ENCODE measurements around the gene PLA2G12B. TPM values are rescaled to one million over a fixed set of nuclear protein-coding genes. Genes with fewer than 3 reads are reported as not detected.

PLA2G12B gene
- total and polyA plus RNA-seq, 4 donors: 0.15 to 2.3 (median 1.3) TPM

GRCh38 chr10:72946963-72947362 is 7.6 kb downstream of the PLA2G12B start:
- no peak for TF ChIP-seq CTCF (IDR thresholded peaks at IDR 0.05; ENCODE audit: control extremely low read depth, extremely low read depth)
- H3K36me3 ChIP-seq (ENCODE audit: control insufficient read depth in 4 of 4, insufficient read depth in 4 of 4, low read length in 4 of 4): no peaks in the 10 kb centered on the region
- H3K27me3 ChIP-seq (ENCODE audit: control insufficient read depth in 3 of 3, insufficient read depth in 3 of 3, low read length in 2 of 3): no peaks in the 10 kb centered on the region
- H3K27ac ChIP-seq (ENCODE audit: low read depth in 1 of 2, low read length in 1 of 2): no peak overlapping the region
- peaks cover 0 to 2% (median 0%) of the 10 kb centered on the region in 5 donors for H3K4me1 ChIP-seq (ENCODE audit: control insufficient read depth in 5 of 5, insufficient read depth in 5 of 5, low read length in 5 of 5)
- no peak overlapping the region for H3K9ac ChIP-seq (ENCODE audit: insufficient read depth in 1 of 2, low read length in 2 of 2)
- DNase-seq: no peak
- 96% methylated on average over 1 of the region's 1 CpG for WGBS, 2 donors
- no peaks in the 10 kb centered on the region for H3K9me3 ChIP-seq (ENCODE audit: control insufficient read depth in 4 of 4, insufficient read depth in 3 of 4, low read length in 3 of 4)
- ATAC-seq (ENCODE audit: insufficient read depth, low FRiP score): no peak
- no peak overlapping the region for H3K4me3 ChIP-seq

GRCh38 chr10:72943498-72944234 is 10.9 kb downstream of the PLA2G12B start:
- H3K9ac ChIP-seq (ENCODE audit: insufficient read depth in 1 of 2, low read length in 2 of 2): no peak overlapping the region
- no peaks in the 10 kb centered on the region for H3K36me3 ChIP-seq (ENCODE audit: control insufficient read depth in 4 of 4, insufficient read depth in 4 of 4, low read length in 4 of 4)
- no peak for TF ChIP-seq CTCF (IDR thresholded peaks at IDR 0.05; ENCODE audit: control extremely low read depth, extremely low read depth)
- no peak overlapping the region for H3K4me3 ChIP-seq
- H3K9me3 ChIP-seq (ENCODE audit: control insufficient read depth in 4 of 4, insufficient read depth in 3 of 4, low read length in 3 of 4): no peaks in the 10 kb centered on the region
- ATAC-seq (ENCODE audit: insufficient read depth, low FRiP score): no peak
- 54 to 73% methylated on average over 2 of the region's 2 CpGs for WGBS, 2 donors
- H3K27me3 ChIP-seq (ENCODE audit: control insufficient read depth in 3 of 3, insufficient read depth in 3 of 3, low read length in 2 of 3): no peaks in the 10 kb centered on the region
- no peak overlapping the region for H3K27ac ChIP-seq (ENCODE audit: low read depth in 1 of 2, low read length in 1 of 2)
- peaks cover 0 to 2% (median 0%) of the 10 kb centered on the region in 5 donors for H3K4me1 ChIP-seq (ENCODE audit: control insufficient read depth in 5 of 5, insufficient read depth in 5 of 5, low read length in 5 of 5)
- no peak for DNase-seq

- H3K4me3 ChIP-seq: no peak overlapping the region
- H3K27ac ChIP-seq (ENCODE audit: low read depth in 1 of 2, low read length in 1 of 2): no peak overlapping the region
- no peak for ATAC-seq (ENCODE audit: insufficient read depth, low FRiP score)
- no peak for DNase-seq
- H3K9ac ChIP-seq (ENCODE audit: insufficient read depth in 1 of 2, low read length in 2 of 2): no peak overlapping the region
- H3K27me3 ChIP-seq (ENCODE audit: control insufficient read depth in 3 of 3, insufficient read depth in 3 of 3, low read length in 2 of 3): no peaks in the 10 kb centered on the region
- no peaks in the 10 kb centered on the region for H3K36me3 ChIP-seq (ENCODE audit: control insufficient read depth in 4 of 4, insufficient read depth in 4 of 4, low read length in 4 of 4)
- WGBS, 2 donors: 85% methylated on average over 6 of the region's 6 CpGs
- H3K9me3 ChIP-seq (ENCODE audit: control insufficient read depth in 4 of 4, insufficient read depth in 3 of 4, low read length in 3 of 4): no peaks in the 10 kb centered on the region
- no peak for TF ChIP-seq CTCF (IDR thresholded peaks at IDR 0.05; ENCODE audit: control extremely low read depth, extremely low read depth)
- H3K4me1 ChIP-seq (ENCODE audit: control insufficient read depth in 5 of 5, insufficient read depth in 5 of 5, low read length in 5 of 5): no peaks in the 10 kb centered on the region
These were observed 19.2 kb downstream of the PLA2G12B start for GRCh38 chr10:72935361-72935760.
